ENCODE data around the gene UPK3A. TPM values are rescaled to one million over a fixed set of nuclear protein-coding genes. Genes with fewer than 3 reads are reported as not detected.
"Not testable (repeated sequence)": the region's sequence is repeated elsewhere in the genome, so short reads cannot be mapped to it uniquely, and the experiment has no call there.

Gene UPK3A
- total RNA-seq, 1 donor from 2014 or later, result not detected

GRCh38 chr22:45290410-45290936, 5.7 kb downstream of the UPK3A start:
- TF ChIP-seq CTCF (IDR thresholded peaks at IDR 0.05), result no peak
- no peak for DNase-seq (ENCODE audit: low spot score)
- Mint-ChIP-seq H3K27me3 (ENCODE audit: low read depth) (peaks cover 2% of the 10 kb centered on the region), H3K36me3 (ENCODE audit: low read depth) (no peaks in the 10 kb centered on the region), H3K27ac (ENCODE audit: unreplicated experiment) (no peak overlapping the region), H3K4me1 (ENCODE audit: low read depth) (peaks cover 1% of the 10 kb centered on the region), H3K4me3 (ENCODE audit: unreplicated experiment) (no peak overlapping the region), H3K9me3 (ENCODE audit: low read depth) (no peaks in the 10 kb centered on the region)

GRCh38 chr22:45291061-45291930, 6.5 kb downstream of the UPK3A start:
- H3K36me3 Mint-ChIP-seq (ENCODE audit: low read depth), result no peaks in the 10 kb centered on the region
- TF ChIP-seq CTCF (IDR thresholded peaks at IDR 0.05), result no peak
- no peaks in the 10 kb centered on the region for H3K9me3 Mint-ChIP-seq (ENCODE audit: low read depth)
- no peaks in the 10 kb centered on the region for H3K4me1 Mint-ChIP-seq (ENCODE audit: low read depth)
- no peak overlapping the region for H3K4me3 Mint-ChIP-seq (ENCODE audit: unreplicated experiment)
- H3K27ac Mint-ChIP-seq (ENCODE audit: unreplicated experiment), result no peak overlapping the region
- no peak for DNase-seq (ENCODE audit: low spot score)
- no peaks in the 10 kb centered on the region for H3K27me3 Mint-ChIP-seq (ENCODE audit: low read depth)

GRCh38 chr22:45291931-45292290, 7.2 kb downstream of the UPK3A start:
- DNase-seq (ENCODE audit: low spot score), result no peak
- H3K27me3 Mint-ChIP-seq (ENCODE audit: low read depth), result no peaks in the 10 kb centered on the region
- no peak overlapping the region for H3K27ac Mint-ChIP-seq (ENCODE audit: unreplicated experiment)
- H3K9me3 Mint-ChIP-seq (ENCODE audit: low read depth), result no peaks in the 10 kb centered on the region
- no peak overlapping the region for H3K4me3 Mint-ChIP-seq (ENCODE audit: unreplicated experiment)
- no peaks in the 10 kb centered on the region for H3K4me1 Mint-ChIP-seq (ENCODE audit: low read depth)
- no peak for TF ChIP-seq CTCF (IDR thresholded peaks at IDR 0.05)
- H3K36me3 Mint-ChIP-seq (ENCODE audit: low read depth), result no peaks in the 10 kb centered on the region

GRCh38 chr22:45292731-45293442, 8.1 kb downstream of the UPK3A start:
- no peak for DNase-seq (ENCODE audit: low spot score)
- Mint-ChIP-seq H3K9me3 (ENCODE audit: low read depth) (no peaks in the 10 kb centered on the region), H3K27me3 (ENCODE audit: low read depth) (no peaks in the 10 kb centered on the region), H3K4me3 (ENCODE audit: unreplicated experiment) (no peak overlapping the region), H3K27ac (ENCODE audit: unreplicated experiment) (no peak overlapping the region), H3K36me3 (ENCODE audit: low read depth) (no peaks in the 10 kb centered on the region), H3K4me1 (ENCODE audit: low read depth) (no peaks in the 10 kb centered on the region)
- no peak for TF ChIP-seq CTCF (IDR thresholded peaks at IDR 0.05)

GRCh38 chr22:45294030-45294429, 9.3 kb downstream of the UPK3A start:
- no peaks in the 10 kb centered on the region for H3K27me3 Mint-ChIP-seq (ENCODE audit: low read depth)
- H3K27ac Mint-ChIP-seq (ENCODE audit: unreplicated experiment), result no peak overlapping the region
- H3K4me1 Mint-ChIP-seq (ENCODE audit: low read depth), result no peaks in the 10 kb centered on the region
- no peak overlapping the region for H3K4me3 Mint-ChIP-seq (ENCODE audit: unreplicated experiment)
- DNase-seq (ENCODE audit: low spot score), result no peak
- no peaks in the 10 kb centered on the region for H3K9me3 Mint-ChIP-seq (ENCODE audit: low read depth)
- TF ChIP-seq CTCF (IDR thresholded peaks at IDR 0.05), result no peak
- no peaks in the 10 kb centered on the region for H3K36me3 Mint-ChIP-seq (ENCODE audit: low read depth)

- H3K4me1 Mint-ChIP-seq (ENCODE audit: low read depth); H3K4me3 Mint-ChIP-seq (ENCODE audit: unreplicated experiment); H3K9me3 Mint-ChIP-seq (ENCODE audit: low read depth); H3K36me3 Mint-ChIP-seq (ENCODE audit: low read depth); DNase-seq (ENCODE audit: low spot score); H3K27ac Mint-ChIP-seq (ENCODE audit: unreplicated experiment); H3K27me3 Mint-ChIP-seq (ENCODE audit: low read depth): not testable (repeated sequence)
Observed at GRCh38 chr22:45295004-45295403, 10.3 kb downstream of the UPK3A start.
